Measurements from ENCODE around the gene CLPTM1L.

The CLPTM1L gene

DNA sequence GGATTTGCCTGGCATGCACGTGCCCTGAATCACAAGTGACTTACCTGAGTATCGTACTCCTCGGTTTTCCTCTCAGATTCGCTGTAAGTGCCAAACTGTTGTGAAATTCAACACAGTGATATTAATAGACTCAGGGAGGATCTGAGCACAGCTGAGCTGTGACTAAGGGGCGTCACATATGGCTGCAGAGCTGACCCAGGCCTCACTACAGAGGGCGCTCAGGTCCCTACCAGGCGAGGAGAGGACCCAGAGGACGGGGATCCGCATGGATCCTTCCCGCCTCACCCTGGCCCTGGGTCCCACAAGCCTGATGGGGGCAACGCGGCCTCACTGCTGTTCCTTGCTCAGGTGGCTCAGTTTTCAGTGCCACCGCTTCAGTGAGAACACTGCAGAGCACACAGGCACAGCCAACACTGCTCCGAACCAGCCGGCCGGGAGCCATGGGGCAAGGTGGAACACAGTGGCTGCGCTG, 20.1 kb downstream of the CLPTM1L start:
- no peak for DNase-seq (ENCODE audit: low read depth)
- TF ChIP-seq, protein P1, sequence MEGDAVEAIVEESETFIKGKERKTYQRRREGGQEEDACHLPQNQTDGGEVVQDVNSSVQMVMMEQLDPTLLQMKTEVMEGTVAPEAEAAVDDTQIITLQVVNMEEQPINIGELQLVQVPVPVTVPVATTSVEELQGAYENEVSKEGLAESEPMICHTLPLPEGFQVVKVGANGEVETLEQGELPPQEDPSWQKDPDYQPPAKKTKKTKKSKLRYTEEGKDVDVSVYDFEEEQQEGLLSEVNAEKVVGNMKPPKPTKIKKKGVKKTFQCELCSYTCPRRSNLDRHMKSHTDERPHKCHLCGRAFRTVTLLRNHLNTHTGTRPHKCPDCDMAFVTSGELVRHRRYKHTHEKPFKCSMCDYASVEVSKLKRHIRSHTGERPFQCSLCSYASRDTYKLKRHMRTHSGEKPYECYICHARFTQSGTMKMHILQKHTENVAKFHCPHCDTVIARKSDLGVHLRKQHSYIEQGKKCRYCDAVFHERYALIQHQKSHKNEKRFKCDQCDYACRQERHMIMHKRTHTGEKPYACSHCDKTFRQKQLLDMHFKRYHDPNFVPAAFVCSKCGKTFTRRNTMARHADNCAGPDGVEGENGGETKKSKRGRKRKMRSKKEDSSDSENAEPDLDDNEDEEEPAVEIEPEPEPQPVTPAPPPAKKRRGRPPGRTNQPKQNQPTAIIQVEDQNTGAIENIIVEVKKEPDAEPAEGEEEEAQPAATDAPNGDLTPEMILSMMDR (conservative IDR thresholded peaks at IDR 0.05; ENCODE audit: low read depth, low read length): no peak
- no peak overlapping the region for H3K4me3 ChIP-seq (ENCODE audit: low read depth, low read length)

DNA sequence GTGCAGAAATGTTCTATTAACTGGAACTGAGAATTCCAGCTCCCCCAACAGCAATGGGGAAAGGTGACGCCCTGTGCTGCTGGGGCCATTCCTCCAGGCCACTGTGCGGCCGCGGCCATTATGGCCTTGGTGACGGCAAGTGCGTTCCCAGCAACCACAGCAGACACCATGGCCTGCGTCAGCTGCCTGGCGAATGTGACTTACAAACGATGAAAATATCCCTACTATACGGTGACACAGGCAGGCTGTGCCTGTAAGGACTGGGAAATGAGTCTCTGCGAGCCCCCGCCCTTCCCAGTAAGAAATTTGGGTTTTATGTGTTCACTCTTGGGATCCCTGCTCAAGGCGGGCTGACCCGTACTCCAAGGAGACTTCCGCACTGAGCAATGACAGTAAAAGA, 20.6 kb downstream of the CLPTM1L start:
- DNase-seq (ENCODE audit: low read depth): no peak
- no peak overlapping the region for H3K4me3 ChIP-seq (ENCODE audit: low read depth, low read length)
- TF ChIP-seq, protein P1 (conservative IDR thresholded peaks at IDR 0.05; ENCODE audit: low read depth, low read length): no peak

DNA sequence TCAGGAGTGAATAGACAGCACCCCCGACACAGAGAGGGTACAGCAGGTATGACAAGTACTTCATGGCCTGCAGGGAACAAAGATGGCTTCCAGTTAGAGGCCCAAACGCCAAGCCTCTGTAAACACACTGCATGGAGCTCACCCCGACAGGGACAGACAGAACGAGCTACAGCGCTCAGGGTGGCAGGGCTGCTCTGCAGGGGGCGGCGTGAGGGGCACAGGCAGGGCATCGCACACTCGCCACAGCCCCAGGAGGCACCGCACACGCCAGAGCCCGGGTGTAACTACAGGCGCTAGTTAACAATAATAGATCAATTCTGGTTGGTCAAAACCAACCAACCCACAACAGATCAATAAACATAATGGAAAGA, 21.1 kb downstream of the CLPTM1L start:
- H3K4me3 ChIP-seq (ENCODE audit: low read depth, low read length): no peak overlapping the region
- TF ChIP-seq, protein P1 (conservative IDR thresholded peaks at IDR 0.05; ENCODE audit: low read depth, low read length): no peak
- no peak for DNase-seq (ENCODE audit: low read depth)

DNA sequence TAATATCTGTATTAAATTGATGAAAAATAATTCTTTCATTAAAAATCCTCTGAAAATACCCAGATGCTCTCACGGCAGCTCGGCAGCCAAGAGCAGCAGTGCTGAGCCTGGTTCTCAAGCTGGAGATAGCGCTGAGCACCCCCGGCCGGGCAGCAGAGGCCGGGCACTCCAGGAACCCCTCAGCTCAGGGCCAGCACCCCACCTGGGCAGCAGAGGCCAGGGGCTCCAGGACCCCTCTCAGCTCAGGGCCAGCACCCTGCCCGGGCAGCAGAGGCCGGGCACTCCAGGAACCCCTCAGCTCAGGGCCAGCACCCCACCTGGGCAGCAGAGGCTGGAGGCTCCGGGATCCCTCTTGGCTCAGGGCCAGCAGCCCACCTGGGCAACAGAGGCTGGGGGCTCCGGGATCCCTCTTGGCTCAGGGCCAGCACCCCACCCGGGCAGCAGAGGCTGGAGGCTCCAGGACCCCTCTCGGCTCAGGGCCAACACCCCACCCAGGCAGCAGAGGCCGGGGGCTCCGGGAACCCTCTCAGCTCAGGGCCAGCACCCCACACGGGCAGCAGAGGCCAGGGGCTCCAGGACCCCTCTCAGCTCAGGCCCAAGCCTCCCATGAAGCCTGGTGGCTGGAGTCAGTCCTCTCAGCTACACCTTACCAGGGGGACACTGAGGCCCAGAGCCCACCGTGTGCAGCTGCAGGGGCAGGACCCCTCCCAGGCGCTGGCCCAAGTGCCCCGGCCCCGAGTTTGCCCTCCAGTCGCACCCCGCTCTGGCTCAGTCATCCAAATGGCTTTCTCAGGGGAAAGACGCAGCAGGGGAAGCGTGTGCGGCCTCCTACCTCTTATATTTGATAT, 21.7 kb downstream of the CLPTM1L start:
- H3K4me3 ChIP-seq (ENCODE audit: low read depth, low read length): no peak overlapping the region
- DNase-seq (ENCODE audit: low read depth): no peak
- TF ChIP-seq, protein P1 (conservative IDR thresholded peaks at IDR 0.05; ENCODE audit: low read depth, low read length): no peak

DNA sequence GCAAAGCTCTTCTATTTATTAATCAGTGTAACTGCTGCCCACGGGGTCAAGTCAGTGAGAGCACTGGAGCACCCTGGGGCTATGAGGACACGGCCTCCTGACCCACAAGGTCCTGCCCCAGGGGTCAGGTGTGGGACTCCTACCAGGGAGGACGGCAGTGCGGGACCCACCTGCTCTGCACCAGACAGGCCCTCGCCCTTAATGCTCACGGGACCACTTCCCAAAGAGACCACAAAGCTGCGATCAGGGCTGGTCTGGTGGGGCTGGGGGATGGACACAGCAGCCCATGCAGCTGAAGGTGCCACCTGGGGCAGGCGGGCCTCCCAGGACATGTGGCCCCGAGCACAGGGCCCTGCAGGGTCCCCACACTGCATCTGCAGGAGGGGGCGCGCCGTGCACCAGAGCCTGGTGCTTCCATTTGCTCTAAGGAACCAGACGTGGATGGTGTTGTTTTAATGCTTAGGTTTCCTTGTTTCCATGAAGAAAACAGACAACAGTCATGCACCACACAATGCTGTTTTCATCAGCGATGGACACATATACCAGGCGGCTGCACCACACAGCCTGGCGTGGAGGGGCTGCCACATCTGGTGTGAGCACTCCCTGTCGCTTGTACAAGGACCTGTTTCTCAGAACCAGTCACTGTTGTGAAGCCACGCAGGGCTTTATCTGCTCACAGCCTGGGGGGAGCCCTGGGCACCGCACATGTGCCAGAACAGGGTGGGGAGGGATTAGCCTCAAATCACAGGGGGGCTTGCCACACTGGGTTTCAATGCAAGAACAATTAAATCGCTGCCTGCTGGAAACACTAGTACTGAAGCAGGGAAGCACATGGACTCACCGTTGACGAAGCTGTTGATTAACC, 22.6 kb downstream of the CLPTM1L start:
- no peak overlapping the region for H3K4me3 ChIP-seq (ENCODE audit: low read depth, low read length)
- TF ChIP-seq, protein P1 (conservative IDR thresholded peaks at IDR 0.05; ENCODE audit: low read depth, low read length): no peak
- no peak for DNase-seq (ENCODE audit: low read depth)

DNA sequence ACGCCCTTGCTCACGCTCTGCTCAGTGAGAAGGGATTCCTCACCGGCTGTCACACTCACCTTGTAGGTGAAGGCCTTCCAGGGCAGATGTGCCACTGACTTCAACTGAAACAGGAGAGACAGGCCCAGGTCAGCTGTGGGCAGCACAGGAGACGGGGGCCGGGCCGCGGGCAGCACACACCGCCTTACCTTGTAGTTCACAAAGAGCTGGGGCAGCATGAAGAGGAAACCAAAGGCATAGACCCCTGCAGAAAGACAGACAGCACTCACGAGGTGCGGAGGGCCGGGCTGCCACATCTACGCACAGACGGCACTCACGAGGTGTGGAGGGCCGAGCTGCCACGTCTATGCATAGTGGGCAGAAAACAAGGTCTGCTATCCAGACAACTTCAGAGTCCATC, 23.3 kb downstream of the CLPTM1L start:
- no peak for DNase-seq (ENCODE audit: low read depth)
- H3K4me3 ChIP-seq (ENCODE audit: low read depth, low read length): no peak overlapping the region
- TF ChIP-seq, protein P1 (conservative IDR thresholded peaks at IDR 0.05; ENCODE audit: low read depth, low read length): no peak
